IPS-NIHi7 (cell line): Measurements from ENCODE around the gene NALCN.

Source experiments
- DNase-seq: peaks from one replicate; pipeline ENCODE4 v3.0.0; 2012; ENCODE audit warnings: mixed read lengths; ENCODE audit errors: extremely low spot score

Gene NALCN

DNA sequence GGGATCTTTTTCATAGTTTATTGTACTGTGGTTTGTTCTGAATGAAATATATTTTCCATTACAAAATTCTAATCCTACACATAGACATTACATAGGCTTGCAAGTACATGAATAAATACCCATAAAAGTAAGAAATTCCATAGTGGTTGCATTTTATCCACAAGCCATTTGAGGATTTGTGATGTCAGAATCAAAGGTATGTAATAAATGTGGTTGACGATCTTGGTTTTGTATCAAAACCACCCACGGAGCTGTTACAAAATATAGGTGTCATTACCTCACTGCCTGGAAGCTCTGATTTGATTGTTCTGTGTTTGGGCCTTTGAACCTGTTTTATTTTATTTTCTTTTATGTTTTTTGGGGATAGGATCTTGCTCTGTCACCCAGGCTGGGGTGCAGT, 125.1 kb downstream of the NALCN start:
- no peak for DNase-seq

GRCh38 chr13:101289764-101290163, 126.5 kb downstream of the NALCN start:
- peak; percentile 67 for DNase-seq

GRCh38 chr13:101283782-101284181, 132.5 kb downstream of the NALCN start:
- DNase-seq: no peak

DNA sequence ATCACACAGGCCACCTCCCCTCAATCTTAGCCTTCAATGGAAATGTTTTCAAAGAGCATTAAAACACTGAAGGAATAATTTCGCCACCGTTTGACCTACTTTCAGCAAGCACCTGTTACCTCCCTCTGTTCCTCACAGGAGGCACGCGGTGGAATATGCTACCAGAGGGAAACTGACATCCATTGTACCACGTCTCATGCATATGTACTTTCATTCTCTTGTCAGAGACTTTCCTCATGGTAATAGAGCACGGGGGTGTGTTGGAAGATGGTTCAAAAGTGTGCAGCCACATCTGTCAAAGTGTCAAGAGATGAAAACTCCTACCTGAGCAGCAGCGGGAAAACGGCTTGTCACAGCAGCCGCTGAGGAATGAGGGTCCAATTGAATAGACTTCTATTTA, 143.4 kb downstream of the NALCN start:
- no peak for DNase-seq

DNA sequence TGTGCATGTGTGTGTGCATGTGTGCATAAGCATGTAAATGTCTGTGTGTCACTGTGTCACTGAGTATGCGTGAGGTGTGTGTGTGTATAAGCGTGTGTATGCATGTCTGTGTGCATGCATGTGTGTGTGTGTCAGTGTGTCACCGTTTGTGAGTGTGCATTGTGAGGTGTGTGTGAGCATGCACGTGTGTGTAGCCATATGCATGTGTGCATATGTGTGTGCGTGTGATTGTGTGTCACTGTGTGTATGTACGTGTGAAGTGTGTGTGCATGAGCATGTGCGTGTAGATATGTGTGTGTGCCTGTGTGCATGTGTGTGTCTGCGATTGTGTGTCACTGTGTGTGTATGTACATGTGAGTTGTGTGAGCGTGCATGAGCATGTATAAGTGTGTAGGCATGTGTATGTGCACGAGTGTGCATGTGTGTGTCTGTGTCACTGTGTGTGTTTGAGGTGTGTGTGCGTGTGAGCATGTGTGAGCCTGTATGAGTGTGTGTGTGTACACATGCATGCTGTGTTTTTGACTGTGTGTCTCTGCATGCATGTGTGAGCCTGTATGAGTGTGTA, 144.5 kb downstream of the NALCN start:
- DNase-seq: no peak

GRCh38 chr13:101267656-101268055, 148.7 kb downstream of the NALCN start:
- no peak for DNase-seq

DNA sequence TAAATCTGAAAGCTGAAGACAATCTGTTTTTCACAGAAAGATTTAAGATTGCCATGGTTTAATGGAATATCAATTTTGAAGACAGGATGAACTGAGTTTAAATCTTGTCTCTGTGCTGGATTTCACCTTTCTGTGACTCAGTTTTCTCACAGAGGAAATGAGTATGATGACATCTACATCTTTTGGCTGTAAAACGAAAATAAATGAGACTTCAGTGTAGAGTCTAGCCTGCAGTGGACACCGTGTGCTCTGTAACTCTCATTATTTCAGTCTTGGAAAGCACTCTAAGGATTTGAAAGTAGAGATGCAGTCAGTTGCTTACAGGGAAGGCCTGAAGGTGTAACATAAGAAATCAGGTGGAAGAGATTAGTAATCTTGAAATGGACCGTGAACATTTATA, 150.4 kb downstream of the NALCN start:
- no peak for DNase-seq

DNA sequence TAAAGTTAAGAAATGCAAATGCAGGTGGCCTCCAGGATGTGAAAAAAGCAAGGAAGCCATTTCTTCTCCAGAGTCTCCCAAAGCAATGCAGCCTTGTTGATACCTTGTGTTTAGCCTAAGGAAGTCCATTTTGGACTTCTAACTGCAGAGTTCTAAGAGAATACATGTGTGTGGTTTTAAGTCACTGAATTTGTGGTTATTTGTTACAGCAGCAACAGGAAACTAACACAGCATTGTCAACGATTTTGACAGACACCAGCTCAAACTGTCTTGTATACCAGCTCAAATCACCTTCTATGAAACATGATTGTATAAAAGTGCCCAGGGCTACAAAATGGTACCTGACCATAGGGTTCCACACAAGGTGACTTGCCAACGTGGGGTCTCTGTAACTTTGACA, 151.4 kb downstream of the NALCN start:
- no peak for DNase-seq

- DNase-seq: no peak
Measured at GRCh38 chr13:101262306-101262705, 154.0 kb downstream of the NALCN start.

DNA sequence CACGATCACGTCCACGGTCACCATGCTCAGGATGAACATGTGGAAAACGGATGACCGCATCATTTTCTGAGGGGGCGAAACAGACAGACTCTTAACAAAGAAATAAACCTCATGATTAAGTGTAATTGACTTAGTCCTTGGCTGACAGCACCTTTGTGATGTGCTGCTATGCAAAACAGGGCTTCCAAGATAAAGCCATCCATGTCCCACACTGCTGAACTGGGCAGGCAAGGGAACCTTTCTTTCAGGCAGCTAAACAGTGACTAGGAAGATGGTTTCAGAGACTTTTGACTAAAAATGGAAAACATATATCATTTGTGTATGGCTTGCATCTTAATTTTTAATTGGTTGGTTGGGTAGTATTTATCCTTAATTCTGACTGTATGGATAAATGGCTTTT, 157.8 kb downstream of the NALCN start:
- no peak for DNase-seq

DNA sequence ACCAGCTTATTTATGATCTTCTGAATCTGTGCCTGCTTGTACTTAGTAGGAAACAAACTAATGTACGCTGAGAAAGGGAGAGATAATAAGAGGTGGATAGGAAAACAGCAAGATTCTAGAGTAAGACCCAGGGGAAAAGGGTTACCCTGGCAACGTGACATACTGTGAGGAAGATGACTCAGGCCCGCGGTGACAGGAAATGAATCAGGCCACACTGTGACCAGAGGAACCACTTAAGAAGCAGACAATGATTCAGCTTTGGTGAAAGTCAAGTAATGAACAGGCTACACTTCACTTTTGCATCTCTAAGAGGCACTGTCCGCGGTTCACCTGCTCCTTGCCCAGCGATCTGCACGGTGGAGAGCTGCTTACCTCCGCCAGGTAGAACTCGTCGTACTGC, 158.2 kb downstream of the NALCN start:
- DNase-seq: peak; percentile 42

DNA sequence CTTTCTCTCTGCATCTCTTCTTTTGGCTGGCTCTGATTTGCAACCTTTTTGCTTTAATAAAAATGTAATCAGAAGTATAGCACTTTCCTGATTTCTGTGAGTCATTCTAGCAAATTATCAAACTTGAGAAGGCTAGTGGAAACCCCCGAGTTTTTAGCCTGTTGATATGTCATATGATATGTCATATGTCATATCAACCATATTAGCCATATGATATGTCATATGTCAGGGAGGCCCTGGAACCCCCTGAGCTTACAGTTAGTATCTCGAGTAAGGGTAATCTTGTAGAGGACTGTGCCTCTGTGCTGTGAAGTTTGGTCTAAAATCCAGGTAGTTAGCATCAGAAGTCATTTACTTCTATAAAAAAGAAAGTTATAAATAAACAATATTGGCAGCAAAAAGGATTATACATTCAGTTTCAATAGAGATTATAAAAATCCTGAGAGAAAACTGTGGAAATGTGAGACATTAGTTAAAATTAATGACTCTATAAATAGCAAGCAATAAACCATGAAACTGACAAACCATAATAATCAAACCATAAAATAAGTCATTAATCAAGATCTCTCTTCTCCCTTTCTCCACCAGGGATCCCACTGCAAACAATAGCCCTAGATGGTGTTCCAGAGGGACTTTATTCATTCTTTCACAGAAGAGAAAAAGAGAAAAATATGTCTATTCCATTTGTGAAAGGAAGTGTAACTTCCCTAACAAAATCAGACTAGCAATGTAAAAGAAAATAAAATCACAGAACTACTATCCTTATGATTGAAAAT, 167.4 kb downstream of the NALCN start:
- DNase-seq: no peak

DNA sequence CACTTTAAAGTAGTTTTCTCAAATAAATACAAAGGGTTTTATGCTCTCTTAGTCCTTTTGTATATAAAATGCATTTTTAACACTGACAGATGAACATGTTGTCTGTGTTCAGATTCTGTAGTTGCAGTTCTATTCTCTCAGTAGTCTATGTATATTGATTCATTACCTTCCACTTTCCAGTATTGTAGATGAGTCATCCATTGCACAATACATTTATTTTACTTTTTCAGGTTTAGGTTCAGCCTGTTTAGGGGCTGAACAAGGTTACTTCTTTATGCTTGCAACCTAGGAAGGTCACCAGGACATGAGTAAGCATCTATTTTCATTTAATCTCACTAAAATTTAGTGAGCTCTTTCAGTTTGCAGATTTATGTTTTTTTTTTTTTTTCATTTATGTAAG, 173.6 kb downstream of the NALCN start:
- DNase-seq: no peak

- no peak for DNase-seq
Measured at GRCh38 chr13:101238555-101238954, 177.8 kb downstream of the NALCN start.

DNA sequence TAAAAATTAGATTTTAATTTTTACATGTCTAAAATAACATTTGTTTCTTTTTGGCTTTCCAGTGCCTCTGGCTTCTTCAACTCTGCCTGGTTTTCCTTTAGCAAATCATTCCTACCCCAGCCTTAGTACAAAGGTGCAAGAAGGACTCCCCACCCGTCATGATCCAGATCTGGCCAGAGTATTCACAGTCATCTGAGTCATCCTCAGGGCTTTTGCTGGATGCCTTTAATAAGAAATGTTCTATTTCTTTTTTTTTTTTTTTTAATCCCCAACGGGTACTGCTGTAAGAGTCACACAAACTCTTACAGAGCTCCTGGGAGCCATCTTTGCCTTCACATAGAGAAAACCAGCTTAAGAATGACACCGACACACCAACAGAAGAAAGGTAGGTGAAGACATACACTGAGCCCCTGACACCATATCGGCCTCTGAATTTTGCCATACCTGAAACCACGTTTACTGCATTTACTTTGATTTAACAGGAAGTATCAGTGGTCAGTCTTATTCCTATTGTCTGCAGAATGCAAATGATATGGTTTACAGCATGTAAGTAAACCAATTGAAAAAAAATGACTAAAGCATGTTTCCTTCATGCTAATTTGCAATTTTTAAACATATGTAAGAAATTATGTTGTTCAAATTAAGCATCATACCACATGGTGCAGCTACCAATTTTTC, 184.4 kb downstream of the NALCN start:
- DNase-seq: no peak

DNA sequence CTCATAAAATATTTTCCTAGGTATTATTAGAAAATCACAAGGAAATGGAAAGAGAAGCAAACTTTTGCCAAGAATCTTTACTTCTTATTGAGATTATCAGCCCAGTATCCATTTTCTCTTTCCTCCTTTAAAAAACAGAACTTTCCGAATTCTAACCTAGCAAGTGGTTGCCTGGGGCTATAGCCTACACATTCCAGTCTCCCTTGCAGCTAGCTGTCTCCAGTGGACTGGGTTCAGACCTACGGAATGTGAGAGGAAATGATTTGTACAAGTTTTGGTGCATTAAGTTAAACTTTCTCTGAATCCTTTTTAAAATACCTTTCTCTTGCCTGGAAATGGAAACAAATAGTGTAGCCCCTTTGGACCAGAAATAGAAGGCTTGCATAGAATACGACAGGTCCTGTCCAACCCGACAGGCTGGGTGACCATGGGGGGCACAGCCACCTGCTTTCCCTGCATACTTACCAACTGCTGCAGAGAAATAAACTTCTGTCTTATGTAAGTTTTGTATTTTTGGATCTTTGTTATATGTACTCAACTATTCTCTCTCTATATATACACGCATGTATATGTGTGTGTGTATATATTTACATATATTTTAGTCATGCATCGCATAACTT, 185.9 kb downstream of the NALCN start:
- no peak for DNase-seq

- DNase-seq: no peak
Measured at GRCh38 chr13:101219609-101220265, 196.6 kb downstream of the NALCN start.

GRCh38 chr13:101218484-101218883, 197.8 kb downstream of the NALCN start:
- DNase-seq: no peak

DNA sequence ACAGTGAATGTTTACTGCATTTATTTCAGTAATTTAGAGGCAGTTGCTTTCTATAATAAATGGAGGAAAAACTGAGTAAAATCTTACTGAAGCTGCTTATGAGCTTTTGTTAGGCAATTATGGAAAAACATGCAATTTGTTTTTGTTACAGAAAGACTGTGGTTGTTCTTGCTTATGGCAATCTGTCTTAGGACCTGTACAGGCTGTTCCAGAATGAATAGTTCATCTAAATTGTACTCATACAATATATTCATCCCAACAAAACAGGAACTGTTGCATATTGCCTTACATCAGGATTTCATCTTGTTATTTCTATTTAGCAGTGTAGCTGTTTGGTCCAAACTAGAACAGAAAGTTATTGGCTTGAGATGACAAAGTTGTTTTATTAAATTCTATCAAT, 199.2 kb downstream of the NALCN start:
- DNase-seq: no peak

DNA sequence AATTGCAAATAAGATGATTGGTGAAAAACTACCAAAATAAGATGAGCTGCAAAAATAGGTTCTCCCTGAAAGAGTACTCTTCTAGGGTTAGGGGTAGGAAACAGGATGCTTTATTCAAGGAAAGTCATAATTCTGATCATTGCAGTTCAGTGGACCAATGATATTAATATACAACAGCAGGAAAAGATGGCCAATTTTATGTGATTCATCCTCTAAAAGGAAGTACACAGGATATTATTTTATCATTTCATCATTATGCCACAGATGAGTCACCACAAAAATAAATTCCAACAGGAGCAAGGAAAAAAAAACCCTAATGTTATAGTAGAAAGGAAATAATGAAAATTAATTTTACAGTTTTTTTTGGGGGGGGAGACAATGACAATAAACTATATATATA, 205.0 kb downstream of the NALCN start:
- no peak for DNase-seq

DNA sequence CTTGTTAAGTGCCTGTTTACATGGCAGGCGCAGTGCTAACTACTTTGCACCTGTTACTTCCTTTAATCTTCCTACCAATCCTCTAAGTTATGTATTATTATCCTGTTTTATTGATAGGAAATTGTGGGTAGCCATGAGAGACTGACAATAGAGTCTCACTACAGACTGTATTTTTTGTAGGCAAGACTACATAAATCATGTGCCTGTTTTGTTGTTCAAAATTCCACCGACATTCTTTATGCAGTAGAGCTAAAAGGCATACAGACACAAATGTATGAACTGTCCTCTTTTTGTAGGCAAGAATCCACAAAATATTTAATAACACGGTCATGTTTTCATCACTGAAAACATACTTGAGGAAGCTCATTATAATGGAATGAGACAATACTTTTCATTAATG, 205.5 kb downstream of the NALCN start:
- no peak for DNase-seq

- no peak for DNase-seq
Measured at GRCh38 chr13:101209206-101209893, 207.0 kb downstream of the NALCN start.
